ENCODE measurements around the gene TCF4. TPM values are rescaled to one million over a fixed set of nuclear protein-coding genes. Genes with fewer than 3 reads are reported as not detected.

The TCF4 gene

DNA sequence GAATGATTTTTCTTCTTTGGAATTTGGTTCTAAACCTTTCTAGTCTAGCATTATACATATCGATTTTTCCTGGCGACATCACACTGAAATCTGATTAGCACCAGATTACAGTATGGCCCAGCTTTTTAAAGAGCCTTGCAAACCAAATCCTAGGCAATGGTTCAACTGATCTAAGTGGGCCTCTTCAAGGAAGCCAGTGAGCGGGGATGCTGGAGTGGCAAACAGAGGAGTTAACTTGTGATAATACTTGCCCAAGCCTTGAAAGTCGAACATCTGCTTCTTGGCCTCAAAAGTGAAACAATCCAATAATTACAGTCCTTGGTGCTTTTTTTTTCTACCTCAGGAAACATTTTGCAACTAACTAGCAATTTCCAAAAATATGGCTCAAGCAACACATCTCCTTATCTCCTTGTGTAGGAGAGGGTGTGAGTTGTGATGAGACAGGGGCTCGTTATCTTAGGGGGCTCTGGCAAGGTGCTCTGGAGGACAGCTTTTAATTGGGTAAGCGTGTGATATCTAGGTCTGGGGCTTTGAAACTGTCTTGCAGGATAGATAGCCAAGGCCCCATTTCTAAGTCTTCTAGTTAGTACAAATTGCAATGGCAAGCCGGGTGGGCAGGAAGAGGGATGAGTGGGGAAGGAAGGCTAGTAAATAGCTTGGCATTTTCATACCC is 388.6 kb downstream of the TCF4 start:
- Histone ChIP-seq H3K4me1 (ENCODE audit: control insufficient read depth, insufficient read depth, low read length) (no peaks in the 10 kb centered on the region), H3K9me3 (replicated peaks; ENCODE audit: low read length) (no peaks in the 10 kb centered on the region), H3K27me3 (ENCODE audit: control insufficient read depth, insufficient read depth, low read length) (peaks cover 12% of the 10 kb centered on the region), H3K4me2 (ENCODE audit: low read length) (no peak overlapping the region), H3K4me3 (ENCODE audit: low read length) (no peak overlapping the region), H3K36me3 (ENCODE audit: insufficient read depth, low read length) (no peaks in the 10 kb centered on the region), H3K9ac (ENCODE audit: low read depth, low read length) (no peak overlapping the region)

DNA sequence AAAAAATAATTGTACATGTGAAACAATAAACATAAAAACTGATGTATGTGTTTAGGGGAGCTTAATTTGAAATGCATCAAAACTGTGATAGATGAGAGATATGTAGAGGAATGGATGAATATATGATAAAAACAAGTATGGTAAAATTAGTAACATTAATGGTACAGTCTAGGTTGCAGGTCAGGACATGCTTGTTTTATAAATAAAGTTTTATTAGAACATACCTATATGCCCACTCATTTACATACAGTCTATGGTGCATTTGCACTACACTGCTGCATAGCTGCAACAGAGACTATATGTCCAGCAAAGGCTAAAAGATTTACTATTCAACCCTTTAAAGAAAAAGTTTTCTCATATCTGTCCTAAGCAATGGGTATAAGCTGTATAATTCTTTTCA is 392.1 kb downstream of the TCF4 start:
- Histone ChIP-seq H3K27me3 (ENCODE audit: control insufficient read depth, insufficient read depth, low read length) (peaks cover 8% of the 10 kb centered on the region), H3K9me3 (replicated peaks; ENCODE audit: low read length) (no peaks in the 10 kb centered on the region), H3K36me3 (ENCODE audit: insufficient read depth, low read length) (no peaks in the 10 kb centered on the region), H3K4me1 (ENCODE audit: control insufficient read depth, insufficient read depth, low read length) (no peaks in the 10 kb centered on the region), H3K4me2 (ENCODE audit: low read length) (no peak overlapping the region), H3K4me3 (ENCODE audit: low read length) (no peak overlapping the region), H3K9ac (ENCODE audit: low read depth, low read length) (no peak overlapping the region)

DNA sequence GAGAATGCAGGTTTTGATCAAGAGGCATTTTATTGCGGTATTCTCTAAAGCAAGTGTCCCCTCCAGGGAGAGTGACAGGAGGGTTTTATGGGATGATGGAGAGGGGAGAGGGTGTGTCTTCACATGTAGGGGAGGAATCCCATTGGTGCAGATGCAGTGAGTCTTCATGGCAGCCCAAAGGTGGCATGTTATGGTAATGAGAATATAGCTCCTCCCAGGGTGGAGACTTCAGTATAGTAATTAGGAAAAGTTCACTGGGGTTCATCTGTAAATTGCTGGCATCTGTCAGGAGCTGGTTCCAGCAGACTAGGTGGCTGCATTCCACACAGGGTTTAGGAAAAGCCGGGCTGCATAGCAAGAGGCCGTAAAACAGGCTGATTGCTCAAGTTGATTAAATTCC is 398.0 kb downstream of the TCF4 start:
- Histone ChIP-seq H3K9me3 (replicated peaks; ENCODE audit: low read length) (no peaks in the 10 kb centered on the region), H3K4me3 (ENCODE audit: low read length) (no peak overlapping the region), H3K36me3 (ENCODE audit: insufficient read depth, low read length) (no peaks in the 10 kb centered on the region), H3K4me2 (ENCODE audit: low read length) (no peak overlapping the region), H3K27me3 (ENCODE audit: control insufficient read depth, insufficient read depth, low read length) (peaks cover 19% of the 10 kb centered on the region), H3K4me1 (ENCODE audit: control insufficient read depth, insufficient read depth, low read length) (no peaks in the 10 kb centered on the region), H3K9ac (ENCODE audit: low read depth, low read length) (no peak overlapping the region)

DNA sequence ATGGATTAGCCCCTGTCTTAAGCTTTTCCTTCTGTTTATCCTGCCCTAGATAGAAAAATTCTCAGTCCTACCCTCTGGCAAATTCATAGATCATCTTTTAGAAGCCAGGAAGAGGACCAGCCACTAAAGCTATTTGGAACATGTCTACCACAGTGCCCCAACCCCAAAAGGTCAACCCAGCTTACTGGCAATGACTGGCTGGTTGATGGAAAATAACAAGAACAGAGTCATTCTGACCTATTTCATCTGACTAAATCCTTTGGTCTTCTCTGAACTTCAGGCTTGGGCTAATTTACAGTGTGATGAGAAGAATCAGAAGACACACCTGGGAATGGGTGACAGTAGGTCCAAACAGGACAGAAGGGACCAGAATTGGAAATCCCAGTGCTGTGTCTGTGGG is 401.4 kb downstream of the TCF4 start:
- H3K36me3 ChIP-seq (ENCODE audit: insufficient read depth, low read length), result no peaks in the 10 kb centered on the region
- no peak overlapping the region for H3K4me2 ChIP-seq (ENCODE audit: low read length)
- H3K4me3 ChIP-seq (ENCODE audit: low read length), result no peak overlapping the region
- H3K9ac ChIP-seq (ENCODE audit: low read depth, low read length), result no peak overlapping the region
- peaks cover 22% of the 10 kb centered on the region for H3K27me3 ChIP-seq (ENCODE audit: control insufficient read depth, insufficient read depth, low read length)
- no peaks in the 10 kb centered on the region for H3K9me3 ChIP-seq (replicated peaks; ENCODE audit: low read length)
- no peaks in the 10 kb centered on the region for H3K4me1 ChIP-seq (ENCODE audit: control insufficient read depth, insufficient read depth, low read length)

- peaks cover 29% of the 10 kb centered on the region for H3K27me3 ChIP-seq (ENCODE audit: control insufficient read depth, insufficient read depth, low read length)
- H3K4me1 ChIP-seq (ENCODE audit: control insufficient read depth, insufficient read depth, low read length), result no peaks in the 10 kb centered on the region
- no peaks in the 10 kb centered on the region for H3K36me3 ChIP-seq (ENCODE audit: insufficient read depth, low read length)
- H3K4me2 ChIP-seq (ENCODE audit: low read length), result no peak overlapping the region
- no peaks in the 10 kb centered on the region for H3K9me3 ChIP-seq (replicated peaks; ENCODE audit: low read length)
- no peak overlapping the region for H3K9ac ChIP-seq (ENCODE audit: low read depth, low read length)
- H3K4me3 ChIP-seq (ENCODE audit: low read length), result no peak overlapping the region
These were observed 402.6 kb downstream of the TCF4 start for GRCh38 chr18:55185391-55185790.

- Histone ChIP-seq H3K4me3 (ENCODE audit: low read length) (no peak overlapping the region), H3K9ac (ENCODE audit: low read depth, low read length) (no peak overlapping the region), H3K9me3 (replicated peaks; ENCODE audit: low read length) (no peaks in the 10 kb centered on the region), H3K36me3 (ENCODE audit: insufficient read depth, low read length) (no peaks in the 10 kb centered on the region), H3K27me3 (ENCODE audit: control insufficient read depth, insufficient read depth, low read length) (peaks cover 11% of the 10 kb centered on the region), H3K4me1 (ENCODE audit: control insufficient read depth, insufficient read depth, low read length) (peaks cover 3% of the 10 kb centered on the region), H3K4me2 (ENCODE audit: low read length) (no peak overlapping the region)
These were observed 408.2 kb downstream of the TCF4 start for GRCh38 chr18:55179835-55180234.

DNA sequence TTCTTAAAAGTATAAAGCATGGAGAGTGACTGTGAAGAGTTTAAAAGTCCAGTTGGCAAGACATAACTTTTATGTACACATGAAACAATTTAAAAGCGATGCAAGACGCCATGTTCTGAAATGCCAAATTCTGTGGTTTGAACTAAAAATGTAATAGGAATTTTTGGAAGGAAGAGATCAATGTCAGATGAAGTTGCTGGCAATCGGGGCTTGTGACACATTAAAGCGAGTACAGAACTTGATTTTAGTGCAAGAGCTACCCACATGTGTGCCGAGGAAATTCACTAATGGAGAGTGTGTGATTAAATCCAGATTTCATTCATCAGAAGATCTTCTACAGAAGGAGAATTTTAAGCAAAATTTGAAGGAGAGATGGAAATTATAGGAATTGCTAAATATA is 408.6 kb downstream of the TCF4 start:
- no peak overlapping the region for H3K9ac ChIP-seq (ENCODE audit: low read depth, low read length)
- H3K9me3 ChIP-seq (replicated peaks; ENCODE audit: low read length), result no peaks in the 10 kb centered on the region
- H3K4me1 ChIP-seq (ENCODE audit: control insufficient read depth, insufficient read depth, low read length), result peaks cover 3% of the 10 kb centered on the region
- H3K27me3 ChIP-seq (ENCODE audit: control insufficient read depth, insufficient read depth, low read length), result peaks cover 11% of the 10 kb centered on the region
- H3K4me3 ChIP-seq (ENCODE audit: low read length), result no peak overlapping the region
- H3K4me2 ChIP-seq (ENCODE audit: low read length), result no peak overlapping the region
- H3K36me3 ChIP-seq (ENCODE audit: insufficient read depth, low read length), result no peaks in the 10 kb centered on the region

DNA sequence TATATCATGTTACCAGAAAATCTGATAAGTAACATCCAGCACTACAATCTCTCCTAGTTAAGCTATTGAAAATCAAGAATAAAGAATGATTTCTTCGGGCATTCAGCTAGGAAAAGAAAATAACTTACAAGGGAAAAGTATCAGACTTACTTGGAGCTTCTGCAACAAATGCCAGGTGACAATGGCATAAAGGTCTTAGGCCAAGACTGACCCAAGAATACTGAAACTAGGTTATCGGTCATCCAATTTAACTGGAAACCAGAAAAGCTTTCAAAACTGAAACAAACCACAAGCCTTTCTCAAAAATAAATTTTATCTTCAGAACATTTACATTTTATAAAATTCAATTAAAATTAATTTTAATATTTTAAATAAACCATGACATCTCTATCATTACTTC is 414.7 kb downstream of the TCF4 start:
- Histone ChIP-seq H3K4me2 (ENCODE audit: low read length) (no peak overlapping the region), H3K9ac (ENCODE audit: low read depth, low read length) (no peak overlapping the region), H3K9me3 (replicated peaks; ENCODE audit: low read length) (no peaks in the 10 kb centered on the region), H3K4me1 (ENCODE audit: control insufficient read depth, insufficient read depth, low read length) (no peaks in the 10 kb centered on the region), H3K36me3 (ENCODE audit: insufficient read depth, low read length) (no peaks in the 10 kb centered on the region), H3K27me3 (ENCODE audit: control insufficient read depth, insufficient read depth, low read length) (no peaks in the 10 kb centered on the region), H3K4me3 (ENCODE audit: low read length) (no peak overlapping the region)

Small RNA genes within 50 kb of the gene (small RNA-seq; reads per million reads assigned to genes)
- gene MIR4529, result not detected

Data from skeletal muscle satellite cell (primary cell).